ENCODE measurements around the gene THOC5.
"Not testable (repeated sequence)": the region's sequence is repeated elsewhere in the genome, so short reads cannot be mapped to it uniquely, and the experiment has no call there.

Gene THOC5

GRCh38 chr22:29509298-29509697 is 44.3 kb downstream of the THOC5 start:
- DNase-seq (ENCODE audit: low spot score) = no peak

- DNase-seq (ENCODE audit: low spot score) = peak; percentile 43
Measured at GRCh38 chr22:29503811-29504372, 49.7 kb downstream of the THOC5 start.

- no peak for DNase-seq (ENCODE audit: low spot score)
Measured at GRCh38 chr22:29499852-29500251, 53.7 kb downstream of the THOC5 start.

- no peak for DNase-seq (ENCODE audit: low spot score)
Measured at GRCh38 chr22:29493636-29494035, 59.9 kb downstream of the THOC5 start.

- DNase-seq (ENCODE audit: low spot score) = no peak
Measured at GRCh38 chr22:29491012-29491411, 62.5 kb downstream of the THOC5 start.

GRCh38 chr22:29489127-29489780 is 64.3 kb downstream of the THOC5 start:
- DNase-seq (ENCODE audit: low spot score) = not testable (repeated sequence)

- no peak for DNase-seq (ENCODE audit: low spot score)
Measured at GRCh38 chr22:29487426-29487986, 66.1 kb downstream of the THOC5 start.

GRCh38 chr22:29485448-29485847 is 68.1 kb downstream of the THOC5 start:
- DNase-seq (ENCODE audit: low spot score) = no peak

GRCh38 chr22:29484642-29485041 is 68.9 kb downstream of the THOC5 start:
- no peak for DNase-seq (ENCODE audit: low spot score)

- DNase-seq (ENCODE audit: low spot score) = no peak
Measured at GRCh38 chr22:29483254-29483653, 70.3 kb downstream of the THOC5 start.

- no peak for DNase-seq (ENCODE audit: low spot score)
Measured at GRCh38 chr22:29482726-29483125, 70.8 kb downstream of the THOC5 start.

- no peak for DNase-seq (ENCODE audit: low spot score)
Measured at GRCh38 chr22:29482253-29482652, 71.3 kb downstream of the THOC5 start.

GRCh38 chr22:29481265-29482000 is 72.1 kb downstream of the THOC5 start:
- DNase-seq (ENCODE audit: low spot score) = no peak

- DNase-seq (ENCODE audit: low spot score) = no peak
Measured at GRCh38 chr22:29480512-29481264, 72.9 kb downstream of the THOC5 start.

- DNase-seq (ENCODE audit: low spot score) = no peak
Measured at GRCh38 chr22:29480262-29480511, 73.4 kb downstream of the THOC5 start.

GRCh38 chr22:29479417-29480261 is 73.9 kb downstream of the THOC5 start, which contains the start of gene NEFH:
TSS of gene NEFH (plus strand) at chr22:29480218. CDS start at chr22:29480263, 45 bp downstream.
- no peak for DNase-seq (ENCODE audit: low spot score)

GRCh38 chr22:29478326-29479276 is 75.0 kb downstream of the THOC5 start:
- no peak for DNase-seq (ENCODE audit: low spot score)

- DNase-seq (ENCODE audit: low spot score) = no peak
Measured at GRCh38 chr22:29477723-29478318, 75.7 kb downstream of the THOC5 start.

- no peak for DNase-seq (ENCODE audit: low spot score)
Measured at GRCh38 chr22:29476116-29476515, 77.4 kb downstream of the THOC5 start.

GRCh38 chr22:29475550-29475949 is 78.0 kb downstream of the THOC5 start:
- no peak for DNase-seq (ENCODE audit: low spot score)

Data from hematopoietic multipotent progenitor cell treated with erythropoietin and hydrocortisone succinate and interleukin-3 and kit ligand, for 17 days (in vitro differentiated cells).